HUES48 (cell line): ENCODE data around the gene SLC26A2.

ENCODE experiments used
- H3K27ac ChIP-seq: one replicate; pipeline ENCODE4 v1.7.0; 2013; ENCODE audit warnings: low read depth, low read length, inconsistent platforms
- H3K27me3 ChIP-seq: 2 replicates; pipeline ENCODE4 v1.6.1; 2013; ENCODE audit warnings: mild to moderate bottlenecking, low read length; ENCODE audit not compliant: control insufficient read depth, insufficient read depth
- H3K36me3 ChIP-seq: 2 replicates; pipeline ENCODE4 v1.6.1; 2013; ENCODE audit warnings: low read length; ENCODE audit not compliant: control insufficient read depth, insufficient read depth
- H3K4me1 ChIP-seq: 2 replicates; pipeline ENCODE4 v1.6.1; 2013; ENCODE audit warnings: mild to moderate bottlenecking, low read length; ENCODE audit not compliant: control insufficient read depth, insufficient read depth
- H3K4me3 ChIP-seq: 2 replicates; pipeline ENCODE4 v1.5.1; 2013; ENCODE audit warnings: mild to moderate bottlenecking, low read depth, low read length
- H3K9ac ChIP-seq: 2 replicates; pipeline ENCODE4 v1.6.1; 2013; ENCODE audit warnings: mild to moderate bottlenecking, low read depth, low read length, moderate library complexity
- H3K9me3 ChIP-seq: 2 replicates; pipeline ENCODE4 v1.6.1; 2013; ENCODE audit warnings: low read length; ENCODE audit not compliant: control insufficient read depth, insufficient read depth

SLC26A2 gene

DNA sequence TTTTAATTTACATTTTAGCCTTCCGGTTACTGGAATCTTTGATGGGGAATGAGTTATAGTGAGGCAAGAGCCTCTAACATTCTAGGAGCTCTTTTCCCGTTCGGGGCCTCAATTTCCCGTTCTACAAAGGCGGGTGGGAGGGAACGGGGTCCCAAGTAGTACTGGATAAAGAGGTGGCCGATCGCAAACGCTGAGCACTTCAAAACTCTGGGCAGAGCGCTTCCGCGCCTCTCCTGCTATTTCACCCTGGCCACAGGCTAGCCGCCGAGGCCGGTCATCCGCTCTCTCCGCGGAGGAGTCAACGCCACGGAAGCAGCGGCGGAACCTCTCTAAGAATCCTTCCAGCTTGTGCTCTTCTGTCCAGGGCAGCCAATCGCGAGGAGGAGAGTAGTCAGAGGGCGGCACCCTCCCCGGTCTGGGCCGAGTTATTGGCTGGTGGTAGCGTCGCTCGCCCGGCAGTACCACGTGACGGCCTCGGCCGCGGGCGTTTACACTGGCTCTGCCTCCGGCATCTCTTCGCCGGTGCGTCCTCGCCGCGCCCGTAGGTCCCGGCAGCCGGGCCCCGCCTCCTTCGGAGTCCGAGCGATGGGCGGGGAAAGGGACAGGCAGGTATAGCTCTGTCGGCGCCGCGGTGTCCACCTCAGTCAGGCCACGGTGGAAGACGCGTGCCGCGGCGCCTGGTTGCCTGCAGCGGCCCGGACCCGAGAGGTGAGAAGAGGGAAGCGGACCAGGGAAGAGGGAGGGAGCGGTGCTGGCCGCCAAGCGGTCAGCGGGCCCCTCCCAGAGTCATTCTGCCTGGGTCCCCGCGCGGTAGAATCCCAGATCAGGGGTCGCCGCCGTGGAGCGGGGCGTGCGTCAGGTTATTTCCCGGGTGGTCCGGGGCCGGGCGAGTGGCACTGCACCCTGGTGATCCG lies at the start of gene SLC26A2:
SLC26A2 (plus strand) TSS at position 487 of the 914 bp plus-strand sequence. CDS start 16,895 bp downstream, outside the sequence.
- Histone ChIP-seq H3K9ac (peak within 1 kb of the TSS; percentile 67), H3K4me1 (peaks cover 12% of the 10 kb centered on the region; the same call in 1 of the 2 replicates), H3K9me3 (no peaks in the 10 kb centered on the region), H3K4me3 (peak within 1 kb of the TSS; percentile 91), H3K27me3 (peaks cover 8% of the 10 kb centered on the region), H3K27ac (peak within 1 kb of the TSS; percentile 92), H3K36me3 (no peaks in the 10 kb centered on the region)

DNA sequence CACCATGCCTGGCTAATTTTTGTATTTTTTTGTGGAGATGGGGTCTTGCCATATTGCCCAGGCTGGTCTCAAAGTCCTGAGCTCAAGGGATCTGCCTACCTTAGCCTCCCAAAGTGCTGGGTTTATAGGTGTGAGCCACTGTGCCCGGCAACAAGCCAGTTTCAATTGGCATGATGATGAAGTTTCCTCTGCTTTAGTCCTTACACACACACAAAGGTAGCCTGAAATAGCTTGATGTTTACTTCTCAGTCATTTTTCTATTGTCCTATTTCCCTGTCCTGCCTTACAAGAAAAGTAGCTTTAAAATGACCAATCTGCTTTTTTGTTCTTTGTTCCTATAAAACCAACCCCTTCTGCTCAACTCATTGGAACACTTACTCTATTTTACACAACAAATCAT lies 49.5 kb upstream of the SLC26A2 start:
- H3K36me3 ChIP-seq, result no peaks in the 10 kb centered on the region
- no peak overlapping the region for H3K4me3 ChIP-seq
- H3K4me1 ChIP-seq, result no peaks in the 10 kb centered on the region; the same call in 1 of the 2 replicates
- H3K9ac ChIP-seq, result no peak overlapping the region
- no peaks in the 10 kb centered on the region for H3K27me3 ChIP-seq
- H3K9me3 ChIP-seq, result no peaks in the 10 kb centered on the region
- no peak overlapping the region for H3K27ac ChIP-seq

DNA sequence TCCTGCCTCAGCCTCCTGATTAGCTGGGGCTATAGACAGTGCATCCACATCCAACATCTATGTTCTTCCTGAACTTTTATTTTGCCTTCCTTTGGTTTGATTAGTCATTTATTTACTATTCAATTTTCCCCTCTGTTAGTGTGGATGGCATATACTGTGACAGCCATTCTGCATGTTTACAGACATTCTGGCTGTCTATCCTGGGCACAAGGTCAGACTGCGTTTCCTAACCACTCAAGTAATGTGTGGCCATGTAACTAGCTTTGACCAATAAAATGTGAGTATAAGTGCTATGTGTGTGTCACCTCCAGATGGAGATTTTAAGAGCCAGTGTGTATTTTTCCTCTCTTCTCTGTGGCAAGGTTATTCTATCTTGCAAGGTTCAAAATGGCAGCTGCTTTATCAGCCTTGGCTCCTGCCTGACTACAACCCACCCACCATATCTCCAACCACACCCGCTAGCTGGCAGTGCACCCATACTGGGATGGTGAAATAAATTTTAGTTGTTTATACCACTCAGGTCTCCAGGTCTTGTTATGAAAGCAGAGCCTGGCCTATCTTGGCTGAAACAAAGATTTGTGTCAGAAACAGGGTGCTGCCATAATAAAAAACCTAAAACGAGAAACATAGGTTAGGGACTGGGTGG lies 48.2 kb upstream of the SLC26A2 start:
- no peak overlapping the region for H3K4me3 ChIP-seq
- H3K9ac ChIP-seq, result no peak overlapping the region

DNA sequence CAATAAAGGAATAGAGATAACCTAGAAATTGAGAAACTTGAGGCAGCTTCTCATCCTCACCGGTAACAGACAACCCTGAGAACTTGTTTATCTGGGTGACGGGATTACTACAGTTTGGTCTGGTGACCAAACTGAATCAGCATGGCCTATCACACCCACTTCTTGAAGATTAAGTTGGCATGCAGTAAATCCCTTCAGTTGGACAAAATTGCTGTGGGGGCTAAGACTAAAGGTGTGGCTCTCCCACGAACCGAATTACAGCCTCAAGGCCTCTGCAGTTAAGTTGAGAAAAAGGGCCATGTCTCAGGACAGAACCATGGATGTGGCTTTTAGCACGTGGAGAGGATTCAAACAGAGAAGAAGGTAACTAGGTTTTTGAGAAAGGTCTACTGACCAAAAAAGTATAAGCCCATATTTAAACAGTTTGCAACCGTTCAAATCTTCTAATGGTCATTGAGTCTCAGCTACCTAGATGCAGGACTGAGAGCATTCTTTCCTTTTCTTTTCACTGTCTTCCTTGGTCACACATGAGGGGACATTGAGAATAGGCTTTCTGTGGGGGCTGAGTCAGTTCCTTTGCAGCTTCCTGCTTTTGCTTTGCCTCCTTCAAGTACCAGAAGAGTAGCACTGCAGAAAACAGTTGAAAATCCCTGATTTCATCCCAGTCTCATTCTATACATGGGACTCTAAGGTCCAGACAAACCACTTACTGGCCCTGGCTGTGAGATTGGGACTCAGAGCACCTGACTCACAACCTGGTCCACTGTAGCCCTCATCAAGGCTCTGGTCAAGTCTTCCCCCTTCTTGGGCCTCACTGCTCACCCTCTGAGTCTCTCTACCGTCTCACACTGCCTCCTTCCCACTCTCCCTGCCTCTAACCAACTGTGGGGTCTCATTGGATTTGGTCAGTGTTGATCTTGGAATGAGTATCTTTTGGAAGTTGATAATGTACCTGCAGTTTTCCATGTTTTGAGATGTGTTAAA lies 46.8 kb upstream of the SLC26A2 start:
- Histone ChIP-seq H3K36me3 (no peaks in the 10 kb centered on the region), H3K9ac (no peak overlapping the region), H3K27me3 (no peaks in the 10 kb centered on the region), H3K27ac (no peak overlapping the region), H3K9me3 (no peaks in the 10 kb centered on the region), H3K4me3 (no peak overlapping the region), H3K4me1 (no peaks in the 10 kb centered on the region; the same call in 1 of the 2 replicates)

More for the DNA sequence above, 48.2 kb upstream of the SLC26A2 start:
- no peak overlapping the region for H3K27ac ChIP-seq
- no peaks in the 10 kb centered on the region; the same call in 1 of the 2 replicates for H3K4me1 ChIP-seq
- H3K9me3 ChIP-seq, result no peaks in the 10 kb centered on the region
- H3K36me3 ChIP-seq, result no peaks in the 10 kb centered on the region
- no peaks in the 10 kb centered on the region for H3K27me3 ChIP-seq

DNA sequence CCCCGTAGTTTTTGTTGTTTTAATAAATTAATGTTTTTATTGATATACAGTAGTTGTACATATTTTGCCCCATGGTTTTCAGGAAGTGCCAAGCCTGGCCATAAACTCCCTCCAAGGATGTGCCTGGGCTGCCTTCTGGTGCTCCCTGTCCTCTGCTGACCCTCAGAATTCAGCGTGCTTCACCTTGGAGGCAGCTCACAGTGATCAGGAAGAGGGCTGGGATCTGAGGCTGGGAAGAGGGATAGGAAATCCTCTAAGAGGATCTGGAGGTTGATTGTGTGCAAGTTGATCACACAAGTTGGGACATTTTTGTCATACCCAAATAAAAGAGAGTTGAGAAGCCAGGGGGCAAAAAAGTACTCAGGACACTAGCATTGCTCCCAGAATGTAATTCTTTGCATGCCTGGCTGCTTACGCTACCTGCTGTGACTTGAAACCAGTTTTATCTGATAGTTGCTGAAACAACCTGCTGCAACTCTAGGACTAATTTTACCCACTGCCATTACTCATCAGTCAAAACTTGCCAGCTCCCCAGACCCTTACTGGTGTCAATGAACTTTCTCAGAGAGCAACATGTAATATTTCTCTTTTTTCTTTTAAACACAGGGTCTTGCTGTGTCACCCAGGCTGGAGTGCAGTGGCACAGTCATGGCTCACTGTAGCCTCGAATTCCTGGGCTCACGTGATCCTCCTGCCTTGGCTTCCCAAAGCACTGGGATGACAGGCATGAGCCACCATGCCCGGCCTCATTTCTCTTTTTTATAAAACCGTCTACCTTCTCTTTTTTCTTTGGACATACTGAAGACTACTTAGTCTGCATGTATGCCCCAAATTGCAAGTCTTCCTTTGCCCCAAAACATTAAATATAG lies 44.9 kb upstream of the SLC26A2 start:
- Histone ChIP-seq H3K36me3 (no peaks in the 10 kb centered on the region), H3K27ac (no peak overlapping the region), H3K9me3 (no peaks in the 10 kb centered on the region), H3K27me3 (no peaks in the 10 kb centered on the region), H3K4me1 (no peaks in the 10 kb centered on the region; the same call in 1 of the 2 replicates), H3K9ac (no peak overlapping the region), H3K4me3 (no peak overlapping the region)

DNA sequence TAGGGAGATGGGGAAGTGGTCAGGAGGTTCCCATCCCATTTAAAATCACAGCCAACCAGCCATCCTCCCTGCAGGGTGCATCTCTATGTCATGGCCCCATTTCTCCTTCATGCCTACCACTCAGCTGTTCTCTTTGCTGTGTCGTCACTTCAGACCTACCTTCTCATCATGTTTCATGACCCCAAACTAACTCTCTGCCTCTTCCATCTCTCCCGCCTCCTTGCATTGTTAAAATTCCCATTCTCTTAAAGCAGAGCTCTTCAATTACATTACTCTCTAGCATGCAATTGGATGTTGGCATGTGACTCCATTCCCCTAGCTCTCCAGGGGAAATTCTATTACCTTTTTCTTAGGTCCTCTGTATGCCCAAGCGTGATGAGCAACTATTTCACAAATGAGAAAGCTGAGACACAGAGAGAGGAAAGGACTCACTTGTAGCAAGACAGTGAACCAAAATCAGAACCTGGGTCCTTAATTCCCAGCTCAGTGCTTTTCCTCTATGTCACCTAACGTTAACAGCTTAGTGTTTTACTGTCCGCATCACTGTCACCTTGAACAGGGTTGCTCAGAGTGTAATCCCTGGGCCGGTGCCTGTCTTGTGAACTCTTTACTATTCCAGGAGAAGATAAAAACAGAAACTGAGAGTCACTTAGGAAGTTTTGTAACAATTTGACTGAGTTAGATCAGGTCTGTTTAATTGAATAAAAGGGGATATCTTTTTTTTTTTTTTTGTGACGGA lies 44.1 kb upstream of the SLC26A2 start:
- Histone ChIP-seq H3K4me3 (no peak overlapping the region), H3K27me3 (no peaks in the 10 kb centered on the region), H3K9me3 (no peaks in the 10 kb centered on the region), H3K27ac (no peak overlapping the region), H3K36me3 (no peaks in the 10 kb centered on the region), H3K4me1 (no peaks in the 10 kb centered on the region; the same call in 1 of the 2 replicates), H3K9ac (no peak overlapping the region)

DNA sequence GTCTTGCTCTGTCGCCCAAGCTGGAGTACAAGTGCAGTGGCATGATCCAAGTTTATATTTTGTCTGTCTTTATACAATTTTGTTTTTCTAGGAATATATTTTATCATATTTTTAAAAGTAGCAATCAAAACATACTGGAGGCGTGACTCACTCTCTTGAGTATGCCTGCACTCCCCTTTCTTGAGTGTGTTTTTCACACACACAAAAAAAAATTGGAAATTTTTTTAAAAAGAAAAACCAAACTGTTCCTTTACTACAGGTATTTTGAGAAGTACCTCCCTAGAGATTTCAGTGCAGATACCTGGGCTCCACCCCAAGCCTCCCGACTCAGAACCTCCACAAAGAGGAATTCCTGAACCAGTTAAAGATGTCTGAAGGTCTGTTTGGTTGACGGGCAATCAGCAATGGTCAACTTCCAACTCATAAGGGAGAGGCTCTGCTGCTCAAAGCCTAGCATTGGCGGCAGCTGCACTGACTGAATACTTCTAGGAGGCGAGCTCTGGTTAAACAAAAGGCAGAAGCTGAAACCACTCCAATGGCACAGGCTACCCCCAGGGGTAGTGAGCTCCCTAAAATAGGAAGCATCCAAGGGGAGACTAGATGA lies 43.4 kb upstream of the SLC26A2 start:
- no peak overlapping the region for H3K4me3 ChIP-seq
- no peak overlapping the region for H3K27ac ChIP-seq
- H3K4me1 ChIP-seq, result no peaks in the 10 kb centered on the region; the same call in 1 of the 2 replicates
- H3K36me3 ChIP-seq, result no peaks in the 10 kb centered on the region
- no peaks in the 10 kb centered on the region for H3K27me3 ChIP-seq
- no peak overlapping the region for H3K9ac ChIP-seq
- no peaks in the 10 kb centered on the region for H3K9me3 ChIP-seq

DNA sequence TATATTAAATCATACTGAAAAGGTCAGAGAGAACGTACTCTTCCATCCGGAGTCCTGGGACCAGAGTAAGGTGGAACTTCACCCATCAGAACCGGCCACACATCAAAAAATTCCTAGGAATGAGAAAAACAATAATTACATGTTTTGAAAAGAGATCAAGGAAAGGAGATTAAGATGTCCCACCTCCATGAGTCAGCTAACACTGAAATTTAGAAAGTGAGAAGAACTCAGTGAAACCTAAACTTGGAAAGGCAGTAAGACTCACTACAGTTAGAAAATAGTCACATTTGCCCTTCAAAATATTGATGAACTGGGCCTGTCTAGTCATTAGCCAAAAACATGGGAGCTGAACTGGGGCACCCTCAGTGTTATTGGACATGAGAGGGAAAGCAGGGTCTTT lies 39.0 kb upstream of the SLC26A2 start:
- no peaks in the 10 kb centered on the region for H3K9me3 ChIP-seq
- no peaks in the 10 kb centered on the region for H3K36me3 ChIP-seq
- no peak overlapping the region for H3K4me3 ChIP-seq
- no peak overlapping the region for H3K27ac ChIP-seq
- no peak overlapping the region for H3K9ac ChIP-seq
- H3K27me3 ChIP-seq, result no peaks in the 10 kb centered on the region
- no peaks in the 10 kb centered on the region for H3K4me1 ChIP-seq

DNA sequence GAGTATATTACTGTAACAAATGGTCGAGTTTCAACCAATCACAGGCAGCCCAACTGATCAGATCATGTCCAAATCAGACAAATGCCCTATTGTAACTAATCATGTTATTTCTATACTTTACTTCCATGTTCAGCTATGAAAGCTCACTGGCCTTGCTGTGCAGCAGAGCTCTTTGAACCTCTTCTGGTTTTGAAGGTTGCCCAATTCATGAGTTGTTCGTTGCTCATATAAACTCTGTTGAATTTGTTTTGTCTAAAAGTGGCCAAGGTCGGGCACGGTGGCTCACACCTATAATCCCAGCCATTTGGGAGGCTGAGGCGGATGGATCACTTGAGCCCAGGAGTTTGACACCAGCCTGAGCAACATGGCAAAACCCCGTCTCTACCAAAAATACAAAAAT lies 37.6 kb upstream of the SLC26A2 start:
- Histone ChIP-seq H3K27me3 (no peaks in the 10 kb centered on the region), H3K4me3 (no peak overlapping the region), H3K27ac (no peak overlapping the region)

More for the DNA sequence above, 37.6 kb upstream of the SLC26A2 start:
- no peak overlapping the region for H3K9ac ChIP-seq
- H3K9me3 ChIP-seq, result no peaks in the 10 kb centered on the region
- H3K4me1 ChIP-seq, result no peaks in the 10 kb centered on the region
- H3K36me3 ChIP-seq, result no peaks in the 10 kb centered on the region
